PC-3 (cell line): ENCODE data around the gene CCDC82. TPM values are rescaled to one million over a fixed set of nuclear protein-coding genes. Genes with fewer than 3 reads are reported as not detected.

ENCODE experiments used
- ATAC-seq: fragments of 200-7000 bp; cut with Tn5 transposase; 2 replicates; pipeline ENCODE4 v1.9.1; 2020; ENCODE audit warnings: mild to moderate bottlenecking, moderate library complexity
- BruUV-seq: library from RNA; stranded (reverse); fragments of 400-500 nt; replicated peaks from 2 replicates; lab custom pipeline; 2021; lab: Mats Ljungman, UMichigan
- CTCF ChIA-PET: fragments of 300-600 bp; sonication (Branson Sonifier 250); formaldehyde crosslinking; loops from one replicate; lab custom pipeline; 2022; ENCODE audit warnings: antibody characterized with exemption; lab: Charles Lee
- POLR2A ChIA-PET: fragments of 300-600 bp; sonication (Branson Sonifier 250); formaldehyde crosslinking; loops from one replicate; lab custom pipeline; 2022; ENCODE audit warnings: antibody characterized with exemption; ENCODE audit not compliant: unreplicated experiment; lab: Charles Lee
- DNase-seq: peaks from one replicate; pipeline ENCODE4 v3.0.0-alpha.2; 2015
- H2AFZ ChIP-seq: fragments of 300-600 bp; sonication (generic); 2 replicates; pipeline ENCODE4 v1.6.0; 2016; ENCODE audit warnings: antibody characterized with exemption, low read length
- H3F3A ChIP-seq: fragments of 300-600 bp; sonication (generic); one replicate; pipeline ENCODE4 v1.6.0; 2017; ENCODE audit warnings: antibody characterized with exemption, low read length, control low read depth, mild to moderate bottlenecking; ENCODE audit not compliant: unreplicated experiment
- H3K27ac ChIP-seq: fragments of 300-600 bp; sonication (generic); 2 replicates; pipeline ENCODE4 v1.5.1; 2016; ENCODE audit warnings: mild to moderate bottlenecking, low read length
- H3K27me3 ChIP-seq: fragments of 300-600 bp; sonication (generic); 2 replicates; pipeline ENCODE4 v1.6.1; 2016; ENCODE audit warnings: low read length, mixed read lengths
- H3K36me3 ChIP-seq: fragments of 300-600 bp; sonication (generic); 2 replicates; pipeline ENCODE4 v1.6.1; 2016; ENCODE audit warnings: low read depth, mixed run types, low read length, mixed read lengths
- H3K4me1 ChIP-seq: fragments of 300-600 bp; sonication (generic); 2 replicates; pipeline ENCODE4 v1.5.1; 2016; ENCODE audit warnings: low read length; ENCODE audit not compliant: insufficient read depth
- H3K4me2 ChIP-seq: fragments of 300-600 bp; sonication (generic); 2 replicates; pipeline ENCODE4 v1.6.0; 2016; ENCODE audit warnings: low read length
- H3K4me3 ChIP-seq: fragments of 300-600 bp; sonication (generic); 2 replicates; pipeline ENCODE4 v1.5.1; 2016; ENCODE audit warnings: mild to moderate bottlenecking, low read length, mixed read lengths
- H3K79me2 ChIP-seq: fragments of 300-600 bp; sonication (generic); 2 replicates; pipeline ENCODE4 v1.6.1; 2017; ENCODE audit warnings: low read length, mixed read lengths
- H3K9ac ChIP-seq: fragments of 300-600 bp; sonication (generic); 2 replicates; pipeline ENCODE4 v1.6.0; 2016; ENCODE audit warnings: mild to moderate bottlenecking, low read length
- H3K9me2 ChIP-seq: fragments of 300-600 bp; sonication (generic); replicated peaks from 2 replicates; pipeline ENCODE4 v1.6.1; 2016; ENCODE audit warnings: mixed run types, low read length, mixed read lengths
- H3K9me3 ChIP-seq: fragments of 300-600 bp; sonication (generic); 2 replicates; pipeline ENCODE4 v1.6.1; 2016; ENCODE audit warnings: low read length, mixed read lengths
- H4K20me1 ChIP-seq: fragments of 300-600 bp; sonication (generic); 2 replicates; pipeline ENCODE4 v1.6.1; 2016; ENCODE audit warnings: low read length, mixed read lengths
- EZH2 ChIP-seq: fragments of 300-600 bp; sonication (generic); IDR thresholded peaks from one replicate; pipeline ENCODE4 v1.6.1; 2017; ENCODE audit warnings: antibody characterized with exemption, mild to moderate bottlenecking, low read length; ENCODE audit not compliant: unreplicated experiment
- EZH2phosphoT487 ChIP-seq: fragments of 300-600 bp; sonication (generic); IDR thresholded peaks from 2 replicates; pipeline ENCODE4 v1.6.1; 2018; ENCODE audit warnings: mild to moderate bottlenecking, antibody characterized with exemption, low read length, borderline replicate concordance
- intact Hi-C: fragments of 100-400 bp; cut with micrococcal nuclease; formaldehyde crosslinking; loops from 2 replicates; pipeline ENCODE4 v1.9.0; 2023
- total RNA-seq: library from RNA; depleted of rRNA; stranded (reverse); fragments of >200 nt; gene quantifications from 2 replicates; pipeline ENCODE4 v1.2.3, GENCODE V29; 2014
- TF ChIP-seq, protein P1 (sequence below): fragments of 300-600 bp; sonication (generic); conservative IDR thresholded peaks from 2 replicates; pipeline ENCODE4 v1.5.1; 2017; ENCODE audit warnings: antibody characterized with exemption, low read depth, mild to moderate bottlenecking, low read length

Gene CCDC82
- total RNA-seq, 1 experiment from 2014 or later = 13.5 TPM

DNA sequence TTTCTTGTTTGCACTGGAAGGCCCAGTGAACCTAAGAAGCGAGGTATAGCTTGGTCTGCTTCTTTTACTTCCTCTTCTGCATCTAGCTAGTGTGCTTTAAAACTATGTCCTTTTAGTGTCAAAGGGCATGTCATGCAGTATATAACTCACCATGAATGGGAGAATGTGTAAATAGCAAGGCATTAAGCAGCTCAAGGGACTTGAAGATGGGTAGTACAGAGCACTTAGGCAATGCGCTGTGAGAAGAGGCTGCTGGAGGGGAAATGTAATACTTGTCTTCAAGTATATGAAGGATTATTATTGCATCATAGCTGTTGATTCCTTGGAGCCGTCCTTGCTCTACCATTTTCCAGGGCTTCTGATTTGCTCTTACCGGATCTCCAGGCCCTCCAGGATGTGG, 54.3 kb downstream of the CCDC82 start:
- no peaks in the 10 kb centered on the region for H3K9me3 ChIP-seq
- H3K9ac ChIP-seq = no peak overlapping the region
- TF ChIP-seq, protein P1, sequence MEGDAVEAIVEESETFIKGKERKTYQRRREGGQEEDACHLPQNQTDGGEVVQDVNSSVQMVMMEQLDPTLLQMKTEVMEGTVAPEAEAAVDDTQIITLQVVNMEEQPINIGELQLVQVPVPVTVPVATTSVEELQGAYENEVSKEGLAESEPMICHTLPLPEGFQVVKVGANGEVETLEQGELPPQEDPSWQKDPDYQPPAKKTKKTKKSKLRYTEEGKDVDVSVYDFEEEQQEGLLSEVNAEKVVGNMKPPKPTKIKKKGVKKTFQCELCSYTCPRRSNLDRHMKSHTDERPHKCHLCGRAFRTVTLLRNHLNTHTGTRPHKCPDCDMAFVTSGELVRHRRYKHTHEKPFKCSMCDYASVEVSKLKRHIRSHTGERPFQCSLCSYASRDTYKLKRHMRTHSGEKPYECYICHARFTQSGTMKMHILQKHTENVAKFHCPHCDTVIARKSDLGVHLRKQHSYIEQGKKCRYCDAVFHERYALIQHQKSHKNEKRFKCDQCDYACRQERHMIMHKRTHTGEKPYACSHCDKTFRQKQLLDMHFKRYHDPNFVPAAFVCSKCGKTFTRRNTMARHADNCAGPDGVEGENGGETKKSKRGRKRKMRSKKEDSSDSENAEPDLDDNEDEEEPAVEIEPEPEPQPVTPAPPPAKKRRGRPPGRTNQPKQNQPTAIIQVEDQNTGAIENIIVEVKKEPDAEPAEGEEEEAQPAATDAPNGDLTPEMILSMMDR = no peak
- TF ChIP-seq EZH2 (no peak), EZH2phosphoT487 (no peak)
- H3K9me2 ChIP-seq = 0 out of 2 replicates have a peak, but pooled peaks cover 3% of the 10 kb centered on the region
- BruUV-seq = no TSS peak
- H3K4me2 ChIP-seq = no peak overlapping the region
- no peaks in the 10 kb centered on the region for H3K27me3 ChIP-seq
- intact Hi-C loops = no loop called here
- ChIA-PET POLR2A (interaction anchor here (0.6 kb wide), 1 partner anchor 20 kb away, joined by 3 read pairs; no protein-coding TSS in a partner anchor), CTCF (no interaction called here)
- H4K20me1 ChIP-seq = no peaks in the 10 kb centered on the region
- DNase-seq (no peak), ATAC-seq (no peak)
- peaks cover 74% of the 10 kb centered on the region for H3K79me2 ChIP-seq
- H3K36me3 ChIP-seq = peaks cover 5% of the 10 kb centered on the region; the same call in 1 of the 2 replicates
- H3K4me1 ChIP-seq = peaks cover 31% of the 10 kb centered on the region
- no peak overlapping the region for H3K27ac ChIP-seq
- H2AFZ ChIP-seq = no peak overlapping the region
- no peak overlapping the region for H3K4me3 ChIP-seq
- H3F3A ChIP-seq = no peaks in the 10 kb centered on the region

DNA sequence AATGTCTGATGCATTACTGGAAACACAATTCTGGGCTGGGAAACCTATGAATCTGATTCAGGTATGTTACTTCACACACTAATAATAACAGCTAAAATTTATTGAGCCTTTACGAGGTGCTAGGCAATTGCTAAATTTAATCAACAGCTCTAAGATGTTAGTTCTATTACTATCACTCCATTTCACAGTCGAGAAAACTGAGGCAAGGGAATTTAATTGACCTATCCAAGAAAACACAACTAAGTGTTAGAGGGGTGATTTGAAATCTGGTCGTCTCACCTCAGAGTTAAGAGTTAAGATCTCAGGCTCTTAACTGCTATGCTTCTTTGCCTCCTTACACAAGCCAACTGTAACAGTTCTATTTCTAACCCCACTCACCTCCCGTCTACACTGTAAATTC, 55.5 kb downstream of the CCDC82 start:
- Histone ChIP-seq H2AFZ (no peak overlapping the region), H3K9me3 (no peaks in the 10 kb centered on the region), H3K9ac (no peak overlapping the region), H3K27me3 (no peaks in the 10 kb centered on the region), H3K9me2 (0 out of 2 replicates have a peak, but pooled peaks cover 3% of the 10 kb centered on the region), H4K20me1 (no peaks in the 10 kb centered on the region), H3K4me1 (peaks cover 31% of the 10 kb centered on the region), H3K36me3 (peaks cover 5% of the 10 kb centered on the region; the same call in 1 of the 2 replicates), H3K27ac (no peak overlapping the region), H3K79me2 (peaks cover 68% of the 10 kb centered on the region), H3K4me3 (no peak overlapping the region), H3K4me2 (no peak overlapping the region), H3F3A (no peaks in the 10 kb centered on the region)
- intact Hi-C loops = no loop called here
- ATAC-seq (no peak), DNase-seq (no peak)
- CTCF ChIA-PET = no interaction called here
- BruUV-seq = no TSS peak
- POLR2A ChIA-PET = interaction anchor here (0.5 kb wide), 1 partner anchor 90 kb away, joined by 4 read pairs; no protein-coding TSS in a partner anchor
- TF ChIP-seq, protein P1 = no peak
- TF ChIP-seq EZH2 (no peak), EZH2phosphoT487 (no peak)

GRCh38 chr11:96333191-96333719, 56.5 kb downstream of the CCDC82 start:
- intact Hi-C loops = no loop called here
- ChIA-PET CTCF (no interaction called here), POLR2A (no interaction called here)
- Histone ChIP-seq H3K4me3 (no peak overlapping the region), H3K9ac (no peak overlapping the region), H3K4me2 (no peak overlapping the region), H2AFZ (no peak overlapping the region), H3K27me3 (no peaks in the 10 kb centered on the region), H3K9me2 (0 out of 2 replicates have a peak, but pooled peaks cover 3% of the 10 kb centered on the region), H4K20me1 (no peaks in the 10 kb centered on the region), H3K4me1 (peaks cover 31% of the 10 kb centered on the region), H3F3A (no peaks in the 10 kb centered on the region), H3K79me2 (peaks cover 64% of the 10 kb centered on the region), H3K36me3 (peaks cover 5% of the 10 kb centered on the region; the same call in 1 of the 2 replicates), H3K27ac (no peak overlapping the region), H3K9me3 (no peaks in the 10 kb centered on the region)
- ATAC-seq = no peak
- BruUV-seq = no TSS peak
- DNase-seq = no peak
- TF ChIP-seq EZH2phosphoT487 (no peak), EZH2 (no peak)
- TF ChIP-seq, protein P1 = no peak
